Bone marrow (tissue), 2 donors: ENCODE results near the gene MRO.
"Not testable (repeated sequence)": the region's sequence is repeated elsewhere in the genome, so short reads cannot be mapped to it uniquely, and the experiment has no call there.

ENCODE experiments used
- DNase-seq, 2 donors: peaks; one replicate each; lab custom pipeline; 2025; lab: John Stamatoyannopoulos, UW

MRO gene

DNA sequence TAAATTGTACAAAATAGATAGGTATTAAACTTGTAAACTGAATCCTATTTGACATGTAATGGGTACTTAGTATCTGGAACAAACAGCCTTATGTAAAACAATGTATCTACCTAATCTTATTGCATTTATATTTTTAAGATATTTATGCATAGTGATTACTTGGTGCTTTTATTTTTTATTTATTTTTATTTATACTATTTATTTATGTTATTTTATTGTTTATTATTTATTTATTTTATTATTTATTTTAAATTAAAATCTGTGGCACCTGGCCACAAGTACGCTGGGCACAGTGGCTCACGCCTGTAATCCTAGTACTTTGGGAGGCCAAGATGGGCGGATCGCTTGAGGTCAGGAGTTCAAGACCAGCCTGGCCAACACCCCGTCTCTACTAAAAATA lies 26.9 kb downstream of the MRO start:
- DNase-seq = no peak

DNA sequence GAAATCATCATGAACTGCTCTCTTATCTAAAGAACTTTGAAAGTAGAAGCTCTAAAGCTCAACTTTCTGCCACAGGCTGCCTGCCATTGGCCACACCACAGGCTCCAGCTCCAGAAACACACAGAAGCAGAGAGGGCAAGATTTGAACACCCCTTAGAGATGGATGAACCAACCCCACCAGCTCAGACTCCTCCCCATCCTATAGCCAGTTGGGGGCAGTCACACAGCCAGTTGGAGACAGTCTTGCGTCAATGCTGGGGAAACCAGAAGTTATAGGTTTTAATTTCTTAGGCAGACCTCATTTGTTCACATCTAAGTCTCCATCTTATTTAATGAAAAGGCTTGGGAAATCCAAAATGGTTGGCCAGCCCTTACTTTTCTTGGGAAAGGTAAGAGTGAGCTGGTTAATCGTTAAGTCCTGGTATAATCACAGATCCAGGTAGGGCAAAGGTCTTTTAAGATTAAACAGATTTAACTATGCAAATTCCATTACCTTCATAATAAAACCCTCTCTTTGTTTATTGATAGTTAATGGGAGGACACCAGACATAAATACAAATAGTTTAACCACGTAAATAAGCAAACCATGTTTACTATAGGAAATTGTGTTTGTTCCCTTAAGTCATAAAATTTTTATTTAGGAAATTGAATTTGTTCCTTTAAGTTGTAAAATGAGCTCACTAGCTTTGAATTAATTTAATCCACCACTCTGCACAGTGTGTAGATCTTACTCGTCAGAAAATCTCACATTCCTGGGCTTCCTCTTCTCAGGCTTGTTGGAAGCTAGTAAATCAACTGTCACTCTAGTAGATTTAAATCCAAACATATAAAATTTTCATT lies 28.0 kb downstream of the MRO start:
- no peak for DNase-seq

DNA sequence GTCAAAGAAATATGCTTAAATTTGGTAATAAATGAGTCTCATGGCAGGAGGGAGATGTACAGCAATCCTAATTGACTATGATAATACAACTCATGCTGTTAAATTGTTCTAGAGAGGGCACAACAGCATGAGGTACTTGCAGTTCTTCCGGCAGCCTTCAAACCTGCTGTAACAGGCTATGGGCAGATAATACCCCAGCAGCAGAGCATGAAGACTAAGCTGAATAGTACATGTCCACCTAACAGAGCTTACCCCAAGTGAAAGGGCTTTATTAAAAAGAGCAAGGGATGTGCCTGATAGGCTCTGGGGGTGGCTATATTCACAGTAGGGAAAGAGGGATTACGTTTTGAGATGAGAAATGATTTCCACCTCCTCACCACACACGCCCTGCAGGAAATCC lies 28.9 kb downstream of the MRO start:
- no peak for DNase-seq

DNA sequence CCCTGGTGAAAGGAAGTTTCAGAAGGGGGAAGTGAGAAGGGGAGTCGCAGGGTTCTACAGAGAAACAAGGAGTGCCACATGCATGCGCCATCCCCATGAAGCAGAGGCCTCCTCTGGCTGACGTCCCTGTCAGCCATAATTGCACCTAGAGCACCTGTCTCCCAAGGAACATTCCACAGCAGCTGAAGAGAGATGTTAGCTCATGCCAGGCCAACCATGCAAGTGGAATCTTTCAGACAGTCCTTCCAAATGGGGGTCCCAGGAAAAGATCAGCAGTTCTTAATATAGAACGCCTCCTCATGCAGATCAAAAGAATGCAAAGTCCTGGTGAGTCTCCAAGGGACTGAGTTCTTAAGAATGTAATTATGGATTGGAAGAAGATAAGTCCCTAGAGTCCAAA lies 29.6 kb downstream of the MRO start:
- DNase-seq = no peak

DNA sequence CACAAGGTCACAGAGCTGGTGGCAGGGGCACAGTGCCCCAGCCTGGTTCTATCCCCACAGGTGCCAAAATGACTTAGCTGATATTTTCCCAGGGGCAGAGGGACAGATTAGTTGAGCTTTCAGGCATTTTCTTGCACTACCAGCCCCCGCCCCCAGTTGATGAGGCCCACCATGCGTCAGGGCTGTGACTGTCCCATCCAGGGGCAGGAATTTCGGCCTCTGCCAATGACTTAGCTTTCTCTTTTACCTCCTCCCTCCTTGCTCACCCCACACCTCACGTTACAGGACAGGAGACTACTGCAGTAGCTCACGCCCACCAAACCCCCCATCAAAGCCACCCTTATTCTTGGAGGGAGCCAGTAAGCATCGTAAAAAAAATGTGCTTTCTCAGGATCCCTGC lies 31.5 kb downstream of the MRO start:
- DNase-seq = no peak

DNA sequence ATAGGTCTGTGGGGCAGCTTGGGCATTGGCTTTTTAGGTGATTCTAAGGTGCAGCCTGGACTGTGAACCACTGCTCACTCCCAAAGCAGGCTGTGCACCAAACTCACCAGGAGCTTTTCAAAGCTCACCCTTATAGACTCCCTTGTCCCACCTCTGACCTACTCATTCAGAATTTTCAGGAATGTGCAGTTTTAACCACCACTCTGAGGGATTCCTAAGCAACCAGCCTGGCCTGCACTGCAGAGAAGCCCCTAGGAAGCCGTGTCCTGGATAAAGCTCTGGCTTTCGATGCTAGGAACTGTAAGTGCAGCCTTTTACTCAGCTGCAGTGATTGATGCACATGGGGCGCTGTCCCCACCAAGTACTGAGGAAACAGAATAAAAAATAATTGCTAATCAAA lies 33.0 kb downstream of the MRO start:
- no peak for DNase-seq

DNA sequence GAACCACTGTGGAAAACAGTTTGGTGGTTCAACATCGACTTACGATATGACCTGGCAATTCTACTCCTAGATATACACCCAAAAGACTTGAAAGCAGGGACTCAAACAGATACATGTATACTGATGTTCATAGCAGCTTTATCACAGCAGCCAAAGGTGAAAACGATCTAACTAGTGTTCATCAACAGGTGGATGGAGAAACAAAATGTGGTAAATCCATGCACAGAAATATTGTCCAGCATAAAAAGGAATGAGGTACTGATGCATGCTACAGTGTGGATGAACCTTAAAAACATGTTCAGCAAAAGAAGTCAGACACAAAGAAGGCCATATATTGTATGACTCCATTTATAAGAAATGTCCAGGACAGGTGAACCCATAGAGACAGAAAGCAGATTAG lies 36.3 kb downstream of the MRO start:
- no peak for DNase-seq

DNA sequence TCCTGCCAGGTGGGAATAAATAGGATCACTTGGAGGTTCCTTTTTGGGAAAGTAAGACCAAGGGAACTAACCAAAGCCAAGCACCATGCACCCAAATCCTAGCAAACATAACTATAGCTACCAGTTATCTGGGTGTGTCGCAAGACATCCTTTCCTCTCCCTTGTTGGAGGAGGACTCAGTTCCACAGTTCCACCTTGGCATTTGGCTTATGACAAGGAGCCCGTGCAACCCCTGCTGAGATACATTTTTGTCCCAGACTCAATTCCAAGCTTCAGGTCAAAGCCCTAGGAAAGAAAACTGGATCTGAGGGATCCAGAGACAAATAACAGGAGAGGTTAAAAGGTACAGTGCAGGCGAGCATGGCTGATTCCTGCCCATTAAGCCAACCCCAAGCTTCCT lies 40.8 kb downstream of the MRO start:
- DNase-seq = not testable (repeated sequence)

DNA sequence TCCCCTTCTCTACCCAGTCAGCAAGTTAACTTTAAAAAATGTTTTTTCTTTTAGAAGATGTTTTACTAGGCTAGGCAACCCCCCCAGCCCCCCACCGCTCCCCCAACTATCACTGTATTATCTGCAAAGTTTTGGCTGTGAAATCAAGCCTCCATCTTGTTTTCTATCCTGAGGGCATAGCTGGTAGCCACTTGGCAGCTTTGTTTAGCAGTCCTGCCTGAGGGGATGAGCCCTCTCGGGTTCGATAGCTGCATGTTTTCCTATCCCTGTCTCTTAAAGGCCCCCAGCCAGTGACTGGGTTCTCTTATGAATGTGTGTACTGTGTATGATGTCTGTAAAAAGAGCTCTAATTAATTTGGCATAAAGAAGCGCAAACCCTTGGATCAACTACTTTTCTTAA lies 43.4 kb downstream of the MRO start:
- no peak for DNase-seq

DNA sequence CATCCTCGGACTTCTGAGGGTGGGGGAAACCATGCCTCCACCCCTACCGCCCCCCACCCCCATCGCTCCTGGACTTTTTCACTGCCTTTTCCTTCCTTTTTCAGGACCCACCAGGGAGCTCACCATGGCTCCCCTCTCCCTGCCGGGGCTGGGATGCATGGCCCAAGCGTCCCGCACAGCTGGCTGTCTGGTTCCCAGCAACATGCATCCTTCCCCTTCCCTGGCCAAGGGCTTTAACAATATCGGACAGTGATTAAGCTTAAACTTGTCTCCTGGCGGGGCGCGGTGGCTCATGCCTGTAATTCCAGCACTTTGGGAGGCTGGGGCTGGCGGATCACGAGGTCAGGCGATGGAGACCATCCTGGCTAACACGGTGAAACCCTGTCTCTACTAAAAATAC lies 44.1 kb downstream of the MRO start:
- DNase-seq = no peak

DNA sequence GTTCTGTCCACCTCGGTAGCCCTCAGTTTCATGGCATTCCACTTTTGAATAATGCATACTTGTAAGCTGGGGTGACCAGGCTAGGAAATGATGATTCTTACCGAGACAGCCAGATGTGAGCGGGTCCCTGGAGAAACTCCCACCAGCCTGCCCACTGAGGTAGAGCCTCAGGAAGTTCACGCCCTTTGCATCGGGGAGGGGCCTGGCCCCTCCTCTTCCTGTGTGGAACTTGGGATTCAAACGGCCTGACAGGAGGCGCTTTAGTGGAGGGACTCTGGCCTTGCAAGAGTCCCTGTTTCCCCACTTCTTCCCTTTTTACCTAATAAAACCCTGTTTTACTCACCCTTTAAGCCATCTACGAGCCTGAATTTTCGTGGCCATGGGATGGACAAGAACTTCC lies 44.6 kb downstream of the MRO start:
- no peak for DNase-seq

DNA sequence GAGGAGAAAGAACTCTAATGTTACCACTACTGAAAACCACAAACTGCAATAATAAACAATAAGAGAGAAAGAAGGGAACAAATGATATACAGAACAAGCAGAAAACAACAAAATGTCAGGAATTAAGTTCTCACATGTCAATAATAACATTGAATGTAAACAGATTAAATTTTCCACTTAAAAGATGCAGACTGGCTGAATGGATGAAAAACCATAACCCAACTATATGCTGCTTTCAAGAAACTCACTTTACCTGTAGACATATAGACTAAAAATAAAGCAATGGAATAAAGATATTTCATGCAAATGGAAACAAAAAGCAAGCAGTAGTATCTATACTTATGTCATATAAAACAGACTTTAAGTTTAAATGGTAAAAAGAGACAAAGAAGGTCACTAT lies 50.4 kb downstream of the MRO start:
- DNase-seq = no peak

DNA sequence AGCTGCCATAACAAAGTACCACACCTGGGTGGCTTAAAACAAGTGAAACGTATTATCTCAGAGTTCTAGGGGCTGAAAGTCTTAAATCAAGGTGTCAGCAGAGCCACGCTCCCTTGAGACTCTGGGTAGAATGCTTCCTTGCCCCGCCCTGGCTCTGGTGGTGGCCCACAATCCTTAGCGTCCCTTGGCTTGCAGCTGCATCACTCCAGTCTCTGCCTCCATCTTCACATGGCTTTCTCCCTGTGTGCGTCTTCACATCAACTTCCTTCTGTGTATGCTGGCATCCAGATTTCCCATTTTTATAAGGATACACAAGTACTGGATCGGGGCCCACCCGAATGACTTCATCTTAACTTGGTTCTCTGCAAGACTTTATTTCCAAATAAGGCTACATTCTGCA lies 62.5 kb downstream of the MRO start:
- DNase-seq = no peak

DNA sequence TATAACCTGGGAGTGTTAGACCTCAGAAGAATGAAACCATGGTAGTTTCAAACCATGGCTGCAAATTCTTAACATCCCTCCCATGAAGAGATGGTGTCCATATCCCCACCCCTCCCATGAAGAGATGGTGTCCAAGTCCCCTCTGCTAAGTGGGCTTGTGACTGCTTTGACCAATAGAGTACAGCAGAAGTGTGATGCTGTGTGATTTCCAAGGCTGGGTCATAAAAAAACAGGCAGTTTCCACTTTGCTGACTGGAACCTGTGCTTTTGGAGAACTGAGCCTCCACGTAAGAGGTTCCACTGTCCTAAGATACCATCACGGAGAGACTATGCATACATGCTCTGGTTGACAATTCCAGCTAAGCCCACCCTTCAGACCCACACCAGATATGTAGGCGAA lies 65.5 kb downstream of the MRO start:
- no peak for DNase-seq

DNA sequence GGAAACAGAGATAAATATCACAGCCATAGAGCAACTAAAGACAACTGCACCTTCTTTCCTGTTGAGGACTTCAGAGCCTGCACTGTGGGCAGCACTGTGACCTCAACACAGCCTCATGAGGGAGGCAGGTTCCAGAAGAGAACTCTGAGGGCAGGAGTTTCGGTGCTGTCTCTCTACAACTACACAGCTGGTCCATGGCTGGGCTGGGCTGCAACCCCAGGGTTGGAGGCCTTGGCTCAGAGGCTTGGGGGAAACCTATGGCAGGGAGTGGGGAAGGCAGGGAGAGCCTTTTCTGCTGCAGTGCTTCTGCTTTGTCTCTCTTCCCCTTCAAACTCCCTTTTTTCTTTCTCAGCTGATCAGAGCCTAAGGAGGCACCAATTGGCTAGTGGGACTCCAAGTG lies 66.5 kb downstream of the MRO start:
- no peak for DNase-seq

DNA sequence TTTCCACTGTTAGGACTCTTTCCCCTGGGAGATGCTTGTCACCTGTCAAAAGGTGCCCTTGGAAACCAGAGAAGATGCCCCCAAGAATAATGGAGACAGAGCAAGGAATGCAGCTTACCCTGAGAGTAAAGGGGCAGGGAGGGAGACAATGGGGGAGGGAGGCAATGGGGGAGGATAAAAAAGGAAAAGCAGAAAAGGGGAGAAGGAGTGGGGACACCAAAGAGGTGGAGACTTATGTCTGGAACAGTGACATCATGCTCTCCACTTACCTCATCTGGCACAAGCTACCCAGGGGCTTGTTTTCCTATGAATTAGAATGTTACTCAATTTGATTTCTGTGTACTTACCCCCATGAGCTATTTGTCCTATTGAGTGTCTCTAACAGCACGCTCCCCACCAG lies 67.9 kb downstream of the MRO start:
- no peak for DNase-seq

DNA sequence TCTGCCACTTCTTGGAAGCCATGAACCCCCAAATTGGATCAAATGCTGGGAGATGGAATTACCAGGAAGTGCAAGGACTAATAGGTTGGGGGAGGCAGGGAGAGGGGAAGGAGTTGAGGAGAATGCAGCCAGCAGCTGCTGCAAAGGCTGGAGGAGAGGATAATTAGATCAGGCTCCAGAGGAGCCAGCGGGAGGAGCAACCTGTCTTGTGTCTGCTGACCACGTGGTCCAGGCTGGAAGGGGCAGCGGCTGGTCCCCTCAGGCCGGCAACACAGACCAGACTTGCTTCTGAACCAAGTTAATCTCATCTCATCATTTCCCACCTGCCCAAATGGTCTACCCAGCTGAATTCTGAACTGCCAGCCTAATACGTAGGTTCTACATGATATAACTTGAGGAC lies 68.3 kb downstream of the MRO start:
- DNase-seq = no peak

DNA sequence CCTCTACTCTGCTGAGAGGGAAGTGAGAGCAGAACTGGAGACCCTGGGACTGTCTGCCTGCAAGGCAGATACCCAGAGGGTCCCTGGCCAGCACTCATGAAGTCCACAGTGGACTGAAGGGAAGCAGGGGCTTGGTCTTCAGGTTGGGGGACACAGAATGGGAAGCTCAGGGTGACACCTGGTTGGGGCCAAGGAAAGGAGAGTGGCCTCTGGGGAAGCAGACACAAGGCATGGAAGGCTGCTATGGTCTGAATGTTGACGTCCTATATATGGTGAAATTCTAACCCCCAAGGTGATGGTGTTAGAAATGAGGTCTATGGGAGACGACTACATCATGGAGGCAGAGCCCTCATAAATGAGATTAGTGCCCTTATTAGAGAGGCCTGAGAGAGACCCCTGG lies 69.3 kb downstream of the MRO start:
- DNase-seq = no peak

DNA sequence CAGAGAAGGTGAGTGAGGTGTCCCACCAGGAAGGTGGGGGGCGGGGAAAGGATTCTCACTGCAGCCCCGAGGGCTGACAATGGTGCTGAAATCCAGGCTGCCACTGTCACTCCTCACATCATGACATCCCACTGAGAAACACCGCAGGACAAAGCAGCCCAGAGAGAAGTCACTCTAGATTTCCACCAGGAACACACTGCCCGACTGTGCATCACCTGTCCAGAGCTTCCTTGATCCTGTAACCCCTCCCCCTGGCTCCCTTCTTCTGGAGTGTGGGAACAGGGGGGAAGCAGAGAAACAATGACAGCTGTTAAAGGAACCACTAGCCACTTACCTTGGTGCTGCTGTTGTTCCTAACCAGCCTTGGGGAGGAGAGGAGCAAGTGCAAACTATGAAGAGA lies 69.9 kb downstream of the MRO start:
- DNase-seq = no peak

DNA sequence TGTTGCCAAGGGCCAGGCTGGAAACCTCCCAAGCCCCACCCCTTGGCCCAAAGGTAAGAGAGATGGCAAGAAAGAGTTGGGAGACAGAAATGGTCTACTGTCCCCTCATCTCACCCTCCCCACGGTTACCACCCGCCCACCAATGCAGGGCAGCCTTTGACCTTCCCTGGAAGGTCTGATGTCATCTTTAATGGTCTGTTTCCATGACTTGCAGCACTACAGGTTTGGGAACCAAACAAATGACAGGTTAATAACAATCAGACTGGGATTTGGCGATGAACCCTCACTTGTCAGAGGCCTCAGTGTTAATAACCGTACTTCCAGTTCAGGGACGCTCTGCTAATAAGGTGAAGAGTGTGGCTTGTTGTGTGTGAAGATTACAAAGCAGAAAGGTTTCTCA lies 70.4 kb downstream of the MRO start:
- no peak for DNase-seq

DNA sequence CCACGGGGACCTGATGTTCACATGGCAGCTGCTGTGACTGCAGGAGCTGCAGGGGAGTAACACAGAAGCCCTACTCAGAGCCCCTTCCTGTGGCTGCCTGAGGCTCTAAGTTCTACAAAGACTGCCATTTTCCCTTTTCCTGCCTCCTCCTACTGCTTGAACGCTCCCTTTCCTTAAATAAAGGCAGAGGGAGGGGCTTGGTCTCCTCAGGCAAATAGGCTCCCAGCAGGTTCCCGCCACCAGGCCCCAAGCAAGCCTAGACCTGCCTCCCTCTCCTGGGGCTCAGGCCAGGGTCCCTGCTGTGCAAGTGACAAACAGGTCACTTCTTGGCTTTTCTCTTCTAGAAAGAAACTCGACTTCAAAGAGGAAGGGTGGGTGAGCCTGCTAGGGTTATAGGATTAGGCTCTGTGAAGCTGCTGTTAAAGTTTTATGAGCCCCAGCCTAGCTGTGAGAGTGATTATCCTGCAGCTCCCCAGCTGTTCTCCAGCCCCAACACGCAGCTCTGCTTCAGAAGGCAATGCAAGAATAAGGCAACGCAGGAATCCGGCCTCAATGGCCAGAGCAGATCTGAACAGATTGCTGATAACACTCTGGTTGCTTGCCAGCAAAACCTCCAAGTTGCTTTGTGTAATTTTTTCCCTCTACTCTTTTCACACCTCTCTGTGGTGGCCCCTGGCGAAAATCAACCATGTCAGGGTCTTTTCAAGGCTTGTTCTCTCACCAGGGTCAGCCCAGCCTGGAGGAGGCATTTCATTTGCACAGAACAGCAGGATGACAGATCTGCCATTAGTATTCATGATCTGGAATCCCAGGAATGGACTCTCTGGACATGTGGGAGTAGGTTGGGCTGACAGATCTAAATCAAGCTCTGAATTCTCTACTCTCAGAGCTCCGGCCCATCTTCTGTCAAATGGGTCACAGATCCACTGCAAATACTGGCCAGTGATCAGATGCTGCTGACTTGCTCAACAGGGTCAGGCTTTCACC lies 71.3 kb downstream of the MRO start:
- no peak for DNase-seq

DNA sequence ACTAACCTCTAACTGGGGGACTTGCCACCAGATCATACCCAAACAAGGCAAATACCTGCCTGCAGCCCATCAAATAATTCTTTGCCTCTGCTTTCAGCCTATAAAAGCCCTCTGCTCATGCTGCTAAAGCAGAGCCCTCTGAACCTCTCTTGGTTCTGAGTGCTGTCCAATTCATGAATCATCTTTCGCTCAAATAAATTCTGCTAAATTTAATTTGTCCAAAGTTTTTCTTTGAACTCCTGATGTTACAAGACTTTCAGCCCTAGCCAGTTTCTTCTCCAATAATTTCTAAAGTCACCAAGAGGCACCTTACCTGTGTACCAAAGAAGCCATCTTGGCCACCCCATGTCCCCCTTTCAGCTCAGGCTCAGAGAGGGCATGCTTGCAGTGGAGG lies 72.0 kb downstream of the MRO start:
- DNase-seq = no peak

DNA sequence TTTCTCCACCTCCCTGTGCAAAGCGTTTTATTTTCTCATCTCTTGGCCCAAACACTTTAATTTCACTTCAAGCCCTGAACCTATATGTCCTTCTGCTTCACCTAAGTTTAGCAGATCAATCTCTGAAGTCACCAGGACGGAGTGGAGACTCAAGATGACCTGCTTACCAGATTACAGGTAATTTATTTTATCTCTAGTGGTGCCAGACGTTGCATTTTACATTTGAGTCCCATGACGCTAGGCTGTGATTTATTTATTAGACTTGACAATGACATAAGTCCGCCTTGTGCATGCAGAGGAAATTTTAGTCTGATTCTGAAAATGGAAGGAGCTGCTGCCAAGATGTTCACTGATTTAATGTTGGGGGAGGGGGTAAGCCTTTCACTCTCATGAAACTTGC lies 73.9 kb downstream of the MRO start:
- DNase-seq = no peak
